HG02981 (cell line): Measurements from ENCODE around the gene ANKRD18A.
"Not testable (repeated sequence)": the region's sequence is repeated elsewhere in the genome, so short reads cannot be mapped to it uniquely, and the experiment has no call there.

ENCODE experiments used
- ATAC-seq: cut with Tn5 transposase; IDR thresholded peaks from one replicate; pipeline ENCODE4 v1.9.1; 2021; ENCODE audit warnings: mild to moderate bottlenecking, moderate library complexity; ENCODE audit not compliant: unreplicated experiment

Gene ANKRD18A

DNA sequence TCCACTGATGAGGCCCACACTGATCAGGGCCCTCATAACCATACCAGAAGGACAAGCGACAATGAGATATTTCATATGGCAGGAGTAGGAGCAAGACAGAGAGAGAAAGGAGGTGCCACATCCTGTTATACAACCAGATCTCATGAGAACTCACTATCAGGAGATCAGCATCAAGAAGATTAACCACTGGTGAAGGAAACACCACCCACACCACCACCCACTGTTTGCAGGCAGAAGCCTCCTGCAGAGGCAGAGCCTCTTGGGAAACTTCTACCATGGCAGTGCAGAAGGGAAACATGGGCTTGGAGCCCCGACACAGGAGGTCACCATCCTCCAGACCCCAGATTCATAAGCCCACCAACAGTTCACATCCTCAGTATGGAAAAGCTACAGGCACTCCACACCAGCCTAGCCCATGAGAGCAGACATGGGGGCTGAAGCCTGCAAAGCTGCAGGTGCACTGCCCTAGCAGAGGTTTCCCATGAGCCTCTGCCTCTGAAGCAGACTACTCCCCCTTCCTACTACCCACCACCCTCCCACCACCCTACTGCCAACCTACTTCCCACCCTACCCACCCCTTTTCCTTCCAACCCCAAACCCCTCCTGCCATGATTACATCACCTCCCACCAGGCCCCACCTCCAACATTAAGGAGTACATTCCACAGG, 73.8 kb downstream of the ANKRD18A start:
- ATAC-seq = not testable (repeated sequence)

DNA sequence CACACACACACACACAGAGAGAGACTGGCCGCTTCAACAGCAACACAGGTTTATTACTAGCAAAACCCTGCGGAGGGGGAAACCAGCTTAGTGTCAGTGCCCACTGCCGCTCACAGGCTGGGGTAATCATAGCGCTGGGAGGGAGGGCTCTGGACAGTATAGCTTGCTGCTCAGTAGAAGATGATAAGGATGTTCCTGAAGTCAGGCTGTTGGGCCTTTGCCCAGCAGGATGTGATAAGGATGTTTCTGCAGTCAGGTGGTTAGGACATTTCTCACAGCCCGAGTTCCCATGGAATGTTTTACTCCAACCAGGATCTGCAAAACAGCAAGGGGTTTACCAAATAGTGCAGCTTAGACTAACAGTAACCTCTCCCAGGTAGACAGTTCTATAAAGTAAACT, 79.9 kb downstream of the ANKRD18A start:
- not testable (repeated sequence) for ATAC-seq

DNA sequence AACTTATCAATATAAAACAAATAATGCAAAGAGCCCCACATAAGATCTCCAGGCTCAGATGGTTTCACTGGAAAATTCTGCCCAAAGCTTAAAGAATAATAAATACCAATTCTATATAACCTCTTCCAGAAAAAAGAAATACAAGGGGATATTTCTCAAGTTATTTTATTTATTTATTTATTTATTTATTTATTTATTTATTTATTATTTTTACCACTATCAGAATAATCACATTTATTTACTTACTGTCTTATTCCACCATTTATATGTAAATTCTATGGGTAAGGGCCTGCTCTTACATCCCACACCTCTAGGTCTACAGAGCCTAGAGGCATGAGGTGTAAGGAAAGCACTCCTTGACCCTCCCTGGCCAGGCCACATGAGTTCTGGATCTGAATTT, 91.1 kb downstream of the ANKRD18A start:
- ATAC-seq = no peak

DNA sequence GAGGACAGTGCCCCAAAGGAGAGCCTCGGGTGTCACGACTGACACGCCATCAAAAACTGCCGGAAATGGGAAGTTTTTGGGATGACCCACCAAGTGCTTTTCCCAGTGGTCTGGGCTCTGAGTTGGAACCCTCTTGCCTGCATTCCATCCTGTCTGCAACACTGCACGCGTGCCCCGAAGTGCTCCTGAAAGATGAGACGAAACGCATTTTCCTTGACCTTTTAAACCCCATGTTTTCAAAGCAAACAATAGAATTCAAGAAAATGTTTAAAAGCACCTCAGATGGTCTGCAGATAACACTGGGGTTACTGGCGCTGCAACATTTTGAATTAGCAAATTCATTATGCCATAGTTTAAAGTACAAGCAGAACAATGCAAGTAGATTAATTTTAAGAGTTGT, 92.9 kb downstream of the ANKRD18A start:
- ATAC-seq = no peak

DNA sequence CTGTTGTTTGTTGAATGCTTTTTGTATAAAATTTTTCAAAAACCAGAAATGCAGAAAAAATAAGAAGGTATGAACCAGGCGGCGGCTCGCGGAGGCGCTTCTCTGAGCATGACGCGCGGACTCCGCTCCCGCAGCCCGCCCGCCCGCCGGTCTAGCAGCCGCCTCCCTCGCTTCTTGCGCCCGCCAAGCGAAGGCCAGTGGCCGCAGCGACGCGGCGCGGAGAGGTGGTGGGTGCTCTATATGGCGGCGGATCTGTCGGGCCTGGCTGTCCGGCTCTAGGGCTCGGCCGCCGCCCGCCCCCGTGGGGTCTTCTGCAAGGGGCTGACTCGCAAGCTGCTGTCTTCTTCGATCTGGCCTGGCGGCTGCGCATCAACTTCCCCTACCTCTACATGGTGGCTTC, 93.8 kb downstream of the ANKRD18A start:
- ATAC-seq = no peak

DNA sequence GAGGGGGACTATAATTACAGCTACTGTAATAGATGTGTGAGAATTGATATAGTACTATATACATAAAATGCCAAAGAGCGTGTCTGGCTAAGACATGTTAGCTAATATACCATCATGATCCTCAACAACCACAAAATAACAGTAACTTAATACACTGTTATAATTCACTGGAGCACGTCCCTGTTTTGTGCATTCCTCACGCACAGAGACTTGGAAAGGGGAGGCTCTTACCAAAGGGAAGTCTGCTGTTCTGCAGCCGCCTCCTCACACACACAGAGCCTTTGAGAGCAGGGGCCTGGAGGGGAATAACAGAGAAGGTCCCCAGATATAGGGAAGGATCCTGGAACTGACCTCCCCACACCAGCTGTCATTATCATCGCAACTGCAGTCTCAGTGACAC, 97.3 kb downstream of the ANKRD18A start:
- ATAC-seq = no peak

DNA sequence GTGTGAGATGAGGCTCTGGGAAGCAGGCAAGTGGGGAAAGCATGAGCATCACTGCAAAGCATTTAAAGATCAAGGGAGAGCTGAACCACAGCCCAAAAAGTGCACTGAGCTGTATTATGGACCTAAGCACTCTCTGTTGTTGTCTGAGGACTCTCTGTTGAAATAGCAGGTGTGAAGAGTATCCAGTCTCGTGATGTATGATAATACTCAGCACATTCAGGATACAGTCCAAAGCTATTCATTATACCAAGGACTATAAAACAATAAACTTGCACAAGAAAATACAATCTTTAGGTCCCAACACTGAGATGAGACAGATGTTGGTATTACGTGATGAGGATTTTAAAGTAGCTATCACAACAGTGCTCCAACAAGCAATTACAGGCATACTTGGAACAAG, 98.6 kb downstream of the ANKRD18A start:
- ATAC-seq = no peak
